Prostate gland (tissue), 2 donors: ENCODE measurements around the gene LTK. TPM values are rescaled to one million over a fixed set of nuclear protein-coding genes. Genes with fewer than 3 reads are reported as not detected.

ENCODE experiments used
- DNase-seq: peaks from one replicate; pipeline ENCODE4 v3.0.0-alpha.2; 2019; ENCODE audit warnings: low spot score
- H3K27ac ChIP-seq, 2 donors: fragments of 200-600 bp; sonication (generic); 2 replicates each; pipeline ENCODE4 v1.5.1; 2017 to 2019
- H3K27me3 ChIP-seq: fragments of 200-600 bp; sonication (generic); replicated peaks from 2 replicates; pipeline ENCODE4 v1.5.1; 2019; ENCODE audit not compliant: insufficient read depth
- H3K36me3 ChIP-seq, 2 donors: fragments of 200-600 bp; sonication (generic); 1 replicate in 1 of 2; 2 replicates in 1 of 2; pipeline versions ENCODE4 v1.5.1 to v1.8.1; 2017 to 2019
- H3K4me1 ChIP-seq: fragments of 200-600 bp; sonication (generic); replicated peaks from 2 replicates; pipeline ENCODE4 v1.5.1; 2019
- H3K4me3 ChIP-seq, 2 donors: fragments of 200-600 bp; sonication (generic); 2 replicates each; pipeline ENCODE4 v1.5.1; 2017 to 2019
- H3K9me3 ChIP-seq: fragments of 200-600 bp; sonication (generic); 2 replicates; pipeline ENCODE4 v1.5.1; 2017
- POLR2A ChIP-seq: fragments of 450-650 bp; IDR thresholded peaks from one replicate; pipeline ENCODE4 v1.6.1; 2016; ENCODE audit warnings: antibody characterized with exemption, mild to moderate bottlenecking
- POLR2AphosphoS5 ChIP-seq: sonication (generic); formaldehyde crosslinking; IDR thresholded peaks from one replicate; pipeline ENCODE4 v1.6.1; 2017; ENCODE audit warnings: antibody characterized with exemption
- WGBS: methylation state at CpG from one replicate; pipeline ENCODE4 v1.1.5; 2018; 5-methylcytosine and 5-hydroxymethylcytosine counted together
- intact Hi-C: fragments of 100-400 bp; cut with DNase I; formaldehyde crosslinking; loops from one replicate; pipeline ENCODE4 v1.14.2; 2022
- total RNA-seq, 2 donors: library from RNA; depleted of rRNA; stranded (reverse); fragments of >200 nt; gene quantifications; one replicate each; pipeline ENCODE4 v1.1.0, GENCODE V29; 2016
- TF ChIP-seq, protein P1 (sequence below), 4 experiments: fragments of 200-600 bp in 2 of 4; fragments of 450-650 bp in 2 of 4; sonication (generic) in 2 of 4; IDR thresholded peaks; 1 replicate in 3 of 4; 2 replicates in 1 of 4; pipeline ENCODE4 v1.5.1; 2016 to 2019; ENCODE audit warnings: antibody characterized with exemption in 4 of 4, mild to moderate bottlenecking in 2 of 4, moderate library complexity in 2 of 4

LTK gene
- total RNA-seq, 2 donors from 2014 or later, result 1.5 TPM; not detected in 1

DNA sequence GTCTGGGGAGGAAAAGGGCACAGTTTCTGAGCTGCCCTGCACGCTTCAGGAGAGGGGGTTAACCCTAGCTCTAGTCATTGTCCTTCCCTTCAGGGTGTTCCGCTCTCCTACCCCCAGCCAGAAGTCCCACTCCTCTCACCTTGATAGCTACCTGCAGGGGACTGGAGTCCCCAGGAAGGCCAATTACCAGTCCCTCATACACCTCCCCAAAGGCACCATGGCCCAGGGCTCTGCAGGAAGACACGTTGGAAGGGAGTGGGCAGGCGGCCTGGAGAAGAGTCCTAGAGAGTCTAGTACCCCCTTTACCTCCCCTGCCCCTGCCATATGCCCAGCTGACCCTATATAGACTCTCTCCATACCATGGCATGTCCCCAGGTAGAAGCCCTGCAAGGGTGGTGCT, 7.9 kb downstream of the LTK start:
- H3K36me3 ChIP-seq, result no peaks in the 10 kb centered on the region
- TF ChIP-seq POLR2AphosphoS5 (no peak), POLR2A (no peak)
- TF ChIP-seq, protein P1, sequence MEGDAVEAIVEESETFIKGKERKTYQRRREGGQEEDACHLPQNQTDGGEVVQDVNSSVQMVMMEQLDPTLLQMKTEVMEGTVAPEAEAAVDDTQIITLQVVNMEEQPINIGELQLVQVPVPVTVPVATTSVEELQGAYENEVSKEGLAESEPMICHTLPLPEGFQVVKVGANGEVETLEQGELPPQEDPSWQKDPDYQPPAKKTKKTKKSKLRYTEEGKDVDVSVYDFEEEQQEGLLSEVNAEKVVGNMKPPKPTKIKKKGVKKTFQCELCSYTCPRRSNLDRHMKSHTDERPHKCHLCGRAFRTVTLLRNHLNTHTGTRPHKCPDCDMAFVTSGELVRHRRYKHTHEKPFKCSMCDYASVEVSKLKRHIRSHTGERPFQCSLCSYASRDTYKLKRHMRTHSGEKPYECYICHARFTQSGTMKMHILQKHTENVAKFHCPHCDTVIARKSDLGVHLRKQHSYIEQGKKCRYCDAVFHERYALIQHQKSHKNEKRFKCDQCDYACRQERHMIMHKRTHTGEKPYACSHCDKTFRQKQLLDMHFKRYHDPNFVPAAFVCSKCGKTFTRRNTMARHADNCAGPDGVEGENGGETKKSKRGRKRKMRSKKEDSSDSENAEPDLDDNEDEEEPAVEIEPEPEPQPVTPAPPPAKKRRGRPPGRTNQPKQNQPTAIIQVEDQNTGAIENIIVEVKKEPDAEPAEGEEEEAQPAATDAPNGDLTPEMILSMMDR (IDR thresholded peaks at IDR 0.05), result no peak
- 92% methylated on average over 4 of the region's 4 CpGs for WGBS
- no peak for DNase-seq
- H3K27me3 ChIP-seq, result peaks cover 15% of the 10 kb centered on the region
- intact Hi-C loops, result no loop called here
- no peak overlapping the region for H3K27ac ChIP-seq
- no peak overlapping the region for H3K4me3 ChIP-seq
- no peaks in the 10 kb centered on the region for H3K9me3 ChIP-seq
- H3K4me1 ChIP-seq, result peaks cover 5% of the 10 kb centered on the region

DNA sequence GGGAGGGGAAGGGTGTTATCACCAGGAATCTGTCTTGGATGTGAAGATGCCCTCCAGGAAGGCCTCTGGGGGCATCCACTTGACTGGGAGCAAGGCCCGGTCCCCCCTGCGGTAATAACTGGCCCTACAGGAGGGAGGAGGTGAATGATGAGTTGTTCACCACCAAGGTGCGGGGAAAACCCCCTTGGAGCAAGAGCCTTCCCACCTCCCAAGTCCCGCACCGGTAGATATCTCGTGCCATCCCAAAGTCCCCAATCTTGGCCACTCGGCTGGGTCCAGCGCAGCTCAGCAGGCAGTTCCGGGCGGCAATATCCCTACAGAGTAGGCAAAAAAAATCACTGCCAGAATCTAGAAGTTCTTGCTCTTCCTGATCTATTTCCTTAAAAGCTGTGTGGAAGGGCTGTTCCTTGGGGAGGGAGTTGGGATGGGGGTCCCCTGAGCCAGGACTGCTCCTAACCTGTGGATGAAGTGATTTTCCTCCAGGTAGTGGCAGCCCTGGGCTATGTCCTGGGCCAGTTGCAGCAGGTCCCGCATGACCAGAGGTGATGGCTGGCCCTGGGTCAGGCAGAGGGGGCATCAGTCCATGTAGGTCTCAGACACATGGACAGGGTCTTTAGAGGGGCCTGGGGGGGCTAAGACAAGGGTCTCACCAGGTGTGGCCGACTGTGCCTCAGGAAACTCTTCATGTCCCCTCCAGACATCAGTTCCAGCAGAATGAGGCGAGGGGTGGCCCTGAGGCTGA, 8.7 kb downstream of the LTK start:
- intact Hi-C loops, result no loop called here
- 96% methylated on average over 13 of the region's 13 CpGs for WGBS
- peaks cover 15% of the 10 kb centered on the region for H3K27me3 ChIP-seq
- H3K36me3 ChIP-seq, result no peaks in the 10 kb centered on the region
- H3K9me3 ChIP-seq, result no peaks in the 10 kb centered on the region
- no peak overlapping the region for H3K4me3 ChIP-seq
- TF ChIP-seq, protein P1 (IDR thresholded peaks at IDR 0.05), result no peak
- TF ChIP-seq POLR2A, result no peak
- TF ChIP-seq POLR2AphosphoS5, result no peak
- DNase-seq, result no peak
- no peak overlapping the region for H3K27ac ChIP-seq
- H3K4me1 ChIP-seq, result peaks cover 5% of the 10 kb centered on the region

DNA sequence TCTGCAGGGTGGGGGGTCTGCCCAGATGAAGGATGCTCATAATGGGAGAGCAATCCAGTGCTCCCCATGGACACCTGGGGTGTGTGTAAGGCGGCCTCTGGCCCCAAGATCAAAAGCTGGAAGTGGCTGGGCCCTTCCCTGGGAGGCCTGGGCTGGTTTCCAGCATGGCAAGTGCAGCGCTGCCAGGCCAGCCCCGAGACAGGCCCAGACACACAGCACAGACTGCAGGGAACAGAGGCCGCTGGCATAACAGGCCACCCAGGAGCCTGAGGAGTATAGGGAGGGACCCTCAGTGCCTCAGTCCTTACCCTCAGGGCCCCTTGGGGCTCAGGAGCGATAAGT, 10.0 kb downstream of the LTK start:
- H3K9me3 ChIP-seq, result no peaks in the 10 kb centered on the region
- 64% methylated on average over 5 of the region's 5 CpGs for WGBS
- intact Hi-C loops, result no loop called here
- no peak overlapping the region for H3K27ac ChIP-seq
- TF ChIP-seq, protein P1 (IDR thresholded peaks at IDR 0.05), result no peak
- no peak for TF ChIP-seq POLR2AphosphoS5
- TF ChIP-seq POLR2A, result no peak
- no peak overlapping the region for H3K4me3 ChIP-seq
- no peaks in the 10 kb centered on the region for H3K36me3 ChIP-seq
- peak; percentile 23 for DNase-seq
- peaks cover 5% of the 10 kb centered on the region for H3K4me1 ChIP-seq
- peaks cover 15% of the 10 kb centered on the region for H3K27me3 ChIP-seq

DNA sequence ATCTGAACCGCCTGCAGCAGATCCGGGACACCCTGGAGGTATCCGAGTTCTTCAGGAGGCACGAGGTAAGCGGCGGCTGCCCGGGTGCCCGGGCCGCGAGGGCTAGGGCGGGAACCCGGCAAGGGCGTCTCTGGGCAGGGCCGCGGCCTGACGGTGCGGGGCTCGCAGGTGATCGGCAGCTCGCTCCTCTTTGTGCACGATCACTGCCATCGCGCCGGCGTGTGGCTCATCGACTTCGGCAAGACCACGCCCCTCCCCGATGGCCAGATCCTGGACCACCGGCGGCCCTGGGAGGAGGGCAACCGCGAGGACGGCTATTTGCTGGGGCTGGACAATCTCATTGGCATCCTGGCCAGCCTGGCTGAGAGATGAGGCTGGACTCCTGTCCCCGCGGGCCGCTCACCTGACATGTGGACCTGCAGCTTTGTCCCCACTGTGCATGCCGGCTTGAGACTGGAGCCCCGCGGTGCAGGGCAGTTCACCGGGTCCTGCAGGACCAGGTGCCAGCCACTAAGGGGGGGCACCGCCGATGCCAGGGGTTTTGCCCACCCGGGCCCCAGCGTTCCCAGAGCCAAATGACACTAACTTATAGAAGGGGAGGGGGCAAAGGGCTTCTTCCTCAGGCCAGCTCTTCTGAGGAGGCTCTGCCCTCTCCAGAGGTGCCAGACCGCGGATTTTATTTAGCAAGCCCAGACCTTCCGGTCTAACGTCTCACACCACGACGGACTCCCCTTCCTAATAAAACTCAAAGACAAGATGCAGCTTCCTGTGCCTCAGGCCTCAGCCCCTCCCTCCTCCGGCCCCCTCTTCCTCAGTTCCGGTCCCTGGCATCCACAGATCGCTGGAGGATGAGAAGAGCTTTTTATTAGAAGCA, 10.6 kb downstream of the LTK start:
- no peaks in the 10 kb centered on the region for H3K9me3 ChIP-seq
- no peak overlapping the region for H3K27ac ChIP-seq
- H3K27me3 ChIP-seq, result peaks cover 15% of the 10 kb centered on the region
- no peak overlapping the region for H3K4me3 ChIP-seq
- WGBS, result 23% methylated on average over 54 of the region's 54 CpGs
- DNase-seq, result no peak
- TF ChIP-seq POLR2A (no peak), POLR2AphosphoS5 (no peak)
- TF ChIP-seq, protein P1 (IDR thresholded peaks at IDR 0.05), result no peak
- intact Hi-C loops, result no loop called here
- peaks cover 5% of the 10 kb centered on the region for H3K4me1 ChIP-seq
- H3K36me3 ChIP-seq, result no peaks in the 10 kb centered on the region
